Measurements from ENCODE around the gene S100PBP.

S100PBP gene

DNA sequence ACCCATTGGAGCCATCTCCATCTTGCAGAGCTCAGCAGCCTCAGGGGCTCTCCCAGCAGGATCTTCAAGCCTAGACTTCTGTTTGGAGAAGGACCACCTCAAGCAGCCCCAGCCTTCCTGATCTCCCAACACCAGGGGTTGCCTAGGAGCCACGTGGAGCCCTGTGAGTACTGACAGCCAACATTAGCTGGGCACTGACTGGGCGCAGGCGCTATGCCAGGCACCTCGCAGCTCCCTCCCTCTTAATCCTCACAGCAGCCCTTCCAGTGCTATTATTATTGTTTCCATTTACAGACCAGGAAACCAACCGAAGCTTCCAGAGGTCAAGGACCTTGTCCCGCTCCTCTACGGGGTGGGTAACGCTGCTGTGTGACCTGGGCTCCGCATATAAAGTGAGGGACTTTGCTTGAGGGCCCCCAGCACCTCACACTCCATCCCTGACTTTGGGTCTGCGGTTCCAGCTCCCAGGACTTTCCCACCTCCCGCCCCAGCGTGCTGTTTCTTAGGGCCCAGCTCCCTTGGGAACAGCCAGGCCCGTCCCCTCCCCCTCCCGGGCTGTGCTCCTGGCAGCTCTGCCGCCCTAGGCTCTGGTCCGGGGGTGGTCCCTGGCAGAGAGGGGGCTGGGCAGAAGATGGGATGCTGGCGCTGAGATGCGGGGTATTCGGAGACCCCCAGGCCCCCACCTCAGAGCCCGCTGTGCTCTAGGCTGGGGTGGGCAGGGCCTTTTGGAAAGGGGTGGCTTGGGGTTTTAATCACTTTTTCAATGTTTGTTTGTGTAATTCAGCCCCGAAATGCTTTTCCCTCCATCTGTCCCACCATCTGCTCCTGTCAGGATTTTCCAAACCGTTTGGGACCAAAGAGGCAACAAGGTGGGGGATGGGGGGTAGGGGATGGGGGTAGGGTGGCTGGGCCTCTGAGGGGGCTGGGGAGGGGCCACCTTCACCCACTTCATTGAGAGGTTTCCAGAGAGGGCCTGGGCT, 64.7 kb downstream of the S100PBP start:
- TF ChIP-seq, protein P1, sequence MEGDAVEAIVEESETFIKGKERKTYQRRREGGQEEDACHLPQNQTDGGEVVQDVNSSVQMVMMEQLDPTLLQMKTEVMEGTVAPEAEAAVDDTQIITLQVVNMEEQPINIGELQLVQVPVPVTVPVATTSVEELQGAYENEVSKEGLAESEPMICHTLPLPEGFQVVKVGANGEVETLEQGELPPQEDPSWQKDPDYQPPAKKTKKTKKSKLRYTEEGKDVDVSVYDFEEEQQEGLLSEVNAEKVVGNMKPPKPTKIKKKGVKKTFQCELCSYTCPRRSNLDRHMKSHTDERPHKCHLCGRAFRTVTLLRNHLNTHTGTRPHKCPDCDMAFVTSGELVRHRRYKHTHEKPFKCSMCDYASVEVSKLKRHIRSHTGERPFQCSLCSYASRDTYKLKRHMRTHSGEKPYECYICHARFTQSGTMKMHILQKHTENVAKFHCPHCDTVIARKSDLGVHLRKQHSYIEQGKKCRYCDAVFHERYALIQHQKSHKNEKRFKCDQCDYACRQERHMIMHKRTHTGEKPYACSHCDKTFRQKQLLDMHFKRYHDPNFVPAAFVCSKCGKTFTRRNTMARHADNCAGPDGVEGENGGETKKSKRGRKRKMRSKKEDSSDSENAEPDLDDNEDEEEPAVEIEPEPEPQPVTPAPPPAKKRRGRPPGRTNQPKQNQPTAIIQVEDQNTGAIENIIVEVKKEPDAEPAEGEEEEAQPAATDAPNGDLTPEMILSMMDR (IDR thresholded peaks at IDR 0.05; ENCODE audit: low read depth, low read length, missing control alignments): no peak
- H3K4me3 ChIP-seq (replicated peaks; ENCODE audit: low read depth, low read length): no peak overlapping the region
- DNase-seq (ENCODE audit: extremely low read depth, low read depth): no peak

DNA sequence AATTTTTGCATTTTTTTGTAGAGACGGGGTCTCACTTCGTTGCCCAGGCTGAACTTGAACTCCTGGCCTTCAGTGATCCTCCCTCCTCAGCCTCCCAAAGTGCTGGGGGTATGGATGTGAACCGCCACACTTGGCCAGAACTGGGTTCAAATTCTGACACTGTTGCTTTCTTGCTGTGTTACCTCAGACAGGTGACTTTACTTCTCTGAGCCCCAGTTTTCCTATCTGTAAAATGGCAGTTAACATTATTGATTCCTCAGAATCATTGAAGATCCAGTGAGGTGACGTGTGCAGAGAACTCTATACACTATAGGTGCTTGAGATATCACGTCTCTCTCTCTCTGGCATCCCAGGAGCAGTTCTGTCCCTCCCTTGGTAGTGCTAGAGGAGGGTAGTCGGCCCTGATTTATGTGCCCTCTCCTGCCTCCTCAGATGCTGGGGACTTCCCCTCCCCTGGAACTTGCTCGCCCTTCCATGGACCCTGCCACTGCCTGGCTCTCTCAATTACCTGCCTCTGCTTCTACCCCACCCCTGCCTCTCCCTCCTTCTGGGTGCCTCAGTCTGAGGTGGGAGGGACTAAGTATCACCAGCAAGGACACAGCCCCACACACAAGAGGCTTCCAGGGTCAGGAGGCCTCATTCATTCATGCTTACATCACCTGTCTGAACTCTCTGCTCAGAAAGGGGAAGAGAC, 66.0 kb downstream of the S100PBP start:
- TF ChIP-seq, protein P1 (IDR thresholded peaks at IDR 0.05; ENCODE audit: low read depth, low read length, missing control alignments): no peak
- DNase-seq (ENCODE audit: extremely low read depth, low read depth): no peak
- no peak overlapping the region for H3K4me3 ChIP-seq (replicated peaks; ENCODE audit: low read depth, low read length)

DNA sequence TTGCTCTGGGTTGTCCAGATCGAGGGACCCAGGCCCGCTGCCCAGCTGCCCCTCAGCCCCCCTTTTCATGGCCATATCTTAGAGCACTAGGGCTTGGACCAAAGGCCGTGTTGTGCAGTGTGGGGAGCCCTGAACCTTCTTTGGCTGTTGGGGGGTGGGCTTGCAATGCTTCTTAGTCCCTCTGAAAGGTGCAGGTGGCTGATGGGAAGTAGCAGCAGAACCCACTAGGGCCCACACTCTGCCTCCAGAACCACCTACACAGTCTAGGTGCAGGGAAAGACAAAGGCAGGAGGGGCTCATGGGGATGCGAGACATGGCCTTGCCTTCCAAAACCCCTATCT, 66.5 kb downstream of the S100PBP start:
- DNase-seq (ENCODE audit: extremely low read depth, low read depth): no peak
- TF ChIP-seq, protein P1 (IDR thresholded peaks at IDR 0.05; ENCODE audit: low read depth, low read length, missing control alignments): no peak
- H3K4me3 ChIP-seq (replicated peaks; ENCODE audit: low read depth, low read length): no peak overlapping the region

DNA sequence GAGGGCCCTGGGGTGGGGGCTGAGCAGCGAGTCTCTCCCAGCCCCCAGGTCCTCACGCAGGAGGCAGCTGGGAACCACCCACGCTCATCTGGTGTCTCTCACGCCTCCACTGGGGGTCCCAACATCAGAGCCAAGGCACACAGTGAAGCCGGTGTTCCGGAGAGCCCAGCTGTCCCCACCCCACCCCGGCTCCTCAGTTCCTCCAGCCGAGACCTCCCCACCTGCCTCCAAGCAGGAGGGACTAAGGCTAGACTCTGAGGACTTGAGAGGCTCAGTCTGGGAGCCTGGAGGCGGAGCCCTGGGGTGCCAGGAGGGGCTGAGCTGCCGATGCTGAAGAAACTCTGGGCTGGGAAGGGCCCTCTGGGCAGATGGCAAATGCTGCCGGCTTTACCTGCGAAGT, 67.3 kb downstream of the S100PBP start:
- TF ChIP-seq, protein P1 (IDR thresholded peaks at IDR 0.05; ENCODE audit: low read depth, low read length, missing control alignments): no peak
- no peak overlapping the region for H3K4me3 ChIP-seq (replicated peaks; ENCODE audit: low read depth, low read length)
- no peak for DNase-seq (ENCODE audit: extremely low read depth, low read depth)

DNA sequence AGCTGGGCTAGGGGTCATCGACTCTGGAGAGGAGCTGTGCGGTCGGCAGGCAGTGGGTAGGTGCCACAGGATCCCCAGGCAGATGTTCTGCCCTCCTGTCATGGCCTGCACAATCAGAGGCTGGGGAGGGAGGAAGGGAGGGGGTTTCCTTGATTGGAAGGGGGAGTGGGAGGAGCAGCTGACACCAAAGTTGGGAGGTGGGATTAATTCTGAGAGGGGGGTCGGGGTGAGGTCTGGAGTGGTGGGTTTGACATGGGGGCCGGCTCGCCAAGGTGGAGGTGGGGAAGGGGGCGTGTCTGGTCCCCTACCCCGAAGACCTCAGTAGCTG, 68.2 kb downstream of the S100PBP start:
- no peak for DNase-seq (ENCODE audit: extremely low read depth, low read depth)
- TF ChIP-seq, protein P1 (IDR thresholded peaks at IDR 0.05; ENCODE audit: low read depth, low read length, missing control alignments): no peak

DNA sequence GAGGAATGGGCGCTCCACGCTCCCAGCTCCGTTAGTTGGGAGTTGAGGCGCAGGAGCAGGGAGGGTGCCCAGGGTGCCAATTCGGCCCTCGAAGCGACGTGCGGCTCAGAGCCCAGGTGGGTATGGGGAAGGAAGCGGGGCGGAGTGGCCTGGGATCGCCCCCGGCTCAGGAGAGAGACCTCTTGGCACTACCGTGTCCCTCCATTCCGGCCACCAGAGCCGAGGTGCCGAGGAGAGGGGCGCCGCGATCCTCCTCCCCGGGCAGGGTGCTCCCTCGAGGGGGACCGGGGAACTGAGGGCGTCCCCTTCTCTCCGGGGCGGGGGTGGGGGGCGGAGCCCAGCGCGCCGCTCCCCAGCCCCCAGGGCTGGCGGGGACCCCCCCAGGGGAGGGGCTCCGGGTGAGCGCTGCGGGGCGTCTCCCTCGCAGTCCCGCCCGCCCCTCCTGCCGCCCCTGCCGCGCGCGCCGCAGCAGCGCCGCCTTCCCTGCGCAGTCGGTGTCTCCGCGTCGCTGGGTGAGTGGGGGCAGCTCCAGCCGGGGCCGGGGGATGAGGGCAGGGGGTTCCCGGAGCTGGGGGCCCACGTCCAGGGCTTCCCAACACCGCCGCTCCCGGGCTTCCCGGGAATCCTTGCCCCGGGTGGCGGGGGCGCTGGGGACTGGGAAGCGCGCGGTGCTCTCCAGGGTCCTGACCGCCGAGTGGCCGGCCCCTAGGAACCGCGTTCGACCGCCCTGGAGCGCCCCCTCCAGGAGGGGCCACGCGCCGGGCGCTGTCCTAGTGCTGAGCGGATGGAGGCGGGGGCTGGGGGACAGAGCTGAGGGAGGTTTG, 68.8 kb downstream of the S100PBP start, which contains the start of gene HPCA:
TSS of gene HPCA (plus strand) at position 488 of the 824 bp plus-strand sequence. CDS start 2,408 bp downstream, outside the sequence.
- H3K4me3 ChIP-seq (replicated peaks; ENCODE audit: low read depth, low read length): no peak within 1 kb of the TSS
- TF ChIP-seq, protein P1 (IDR thresholded peaks at IDR 0.05; ENCODE audit: low read depth, low read length, missing control alignments): peak; percentile 80
- DNase-seq (ENCODE audit: extremely low read depth, low read depth): no peak

More for the DNA sequence above, 68.2 kb downstream of the S100PBP start:
- no peak overlapping the region for H3K4me3 ChIP-seq (replicated peaks; ENCODE audit: low read depth, low read length)
